HL-60 (cell line): ENCODE data around the gene MPV17L2.

Experiments used
- CTCF ChIP-seq: IDR thresholded peaks from one replicate; pipeline ENCODE4 v1.5.1; 2011; ENCODE audit warnings: low read length, control low read depth, inconsistent platforms; ENCODE audit not compliant: insufficient read depth
- GABPA ChIP-seq: IDR thresholded peaks from 2 replicates; pipeline ENCODE4 v1.6.1; 2012; ENCODE audit warnings: low read depth
- POLR2AphosphoS5 ChIP-seq: IDR thresholded peaks from 2 replicates; pipeline ENCODE4 v1.6.1; 2012; ENCODE audit warnings: low read depth
- TF ChIP-seq, protein P1 (sequence below): IDR thresholded peaks from 2 replicates; pipeline ENCODE4 v1.6.1; 2012; ENCODE audit warnings: low read depth; ENCODE audit not compliant: insufficient replicate concordance

DNA sequence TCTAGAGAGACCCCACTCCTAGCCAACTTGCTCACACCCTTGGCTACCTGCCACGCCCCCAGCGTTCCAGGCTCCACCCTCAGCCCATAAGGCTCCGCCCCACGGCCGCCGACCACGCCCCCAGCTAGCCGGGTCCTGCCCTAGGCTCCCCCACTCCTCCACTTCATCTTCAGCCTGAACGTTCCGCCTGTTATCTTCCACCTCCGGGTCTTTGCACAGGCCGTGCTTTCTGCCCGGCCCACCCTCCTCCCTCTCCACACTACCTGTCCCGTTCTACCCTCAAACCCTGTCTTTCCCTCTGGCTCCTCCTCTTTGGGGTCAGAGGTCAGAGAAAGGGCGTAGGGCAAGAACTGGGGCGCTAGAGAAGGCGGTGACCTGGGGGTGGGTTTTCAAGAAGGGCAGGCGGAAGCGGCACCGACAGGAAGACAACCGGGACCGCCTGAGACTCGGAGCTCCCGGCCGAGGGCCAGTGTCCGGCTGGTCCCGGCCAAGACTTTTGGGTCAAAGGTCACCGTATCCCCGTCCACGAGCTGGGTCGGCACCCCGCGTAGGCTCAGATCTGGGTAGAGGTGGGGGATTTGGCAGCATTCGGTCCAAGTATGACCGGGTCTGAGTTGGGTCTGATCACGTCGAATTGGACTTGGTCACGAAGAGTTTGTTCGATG is 31.0 kb downstream of the MPV17L2 start:
- no peak for TF ChIP-seq CTCF
- no peak for TF ChIP-seq GABPA
- no peak for TF ChIP-seq POLR2AphosphoS5
- TF ChIP-seq, protein P1, sequence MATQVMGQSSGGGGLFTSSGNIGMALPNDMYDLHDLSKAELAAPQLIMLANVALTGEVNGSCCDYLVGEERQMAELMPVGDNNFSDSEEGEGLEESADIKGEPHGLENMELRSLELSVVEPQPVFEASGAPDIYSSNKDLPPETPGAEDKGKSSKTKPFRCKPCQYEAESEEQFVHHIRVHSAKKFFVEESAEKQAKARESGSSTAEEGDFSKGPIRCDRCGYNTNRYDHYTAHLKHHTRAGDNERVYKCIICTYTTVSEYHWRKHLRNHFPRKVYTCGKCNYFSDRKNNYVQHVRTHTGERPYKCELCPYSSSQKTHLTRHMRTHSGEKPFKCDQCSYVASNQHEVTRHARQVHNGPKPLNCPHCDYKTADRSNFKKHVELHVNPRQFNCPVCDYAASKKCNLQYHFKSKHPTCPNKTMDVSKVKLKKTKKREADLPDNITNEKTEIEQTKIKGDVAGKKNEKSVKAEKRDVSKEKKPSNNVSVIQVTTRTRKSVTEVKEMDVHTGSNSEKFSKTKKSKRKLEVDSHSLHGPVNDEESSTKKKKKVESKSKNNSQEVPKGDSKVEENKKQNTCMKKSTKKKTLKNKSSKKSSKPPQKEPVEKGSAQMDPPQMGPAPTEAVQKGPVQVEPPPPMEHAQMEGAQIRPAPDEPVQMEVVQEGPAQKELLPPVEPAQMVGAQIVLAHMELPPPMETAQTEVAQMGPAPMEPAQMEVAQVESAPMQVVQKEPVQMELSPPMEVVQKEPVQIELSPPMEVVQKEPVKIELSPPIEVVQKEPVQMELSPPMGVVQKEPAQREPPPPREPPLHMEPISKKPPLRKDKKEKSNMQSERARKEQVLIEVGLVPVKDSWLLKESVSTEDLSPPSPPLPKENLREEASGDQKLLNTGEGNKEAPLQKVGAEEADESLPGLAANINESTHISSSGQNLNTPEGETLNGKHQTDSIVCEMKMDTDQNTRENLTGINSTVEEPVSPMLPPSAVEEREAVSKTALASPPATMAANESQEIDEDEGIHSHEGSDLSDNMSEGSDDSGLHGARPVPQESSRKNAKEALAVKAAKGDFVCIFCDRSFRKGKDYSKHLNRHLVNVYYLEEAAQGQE, result no peak
